Adrenal gland (tissue), 12 donors: ENCODE data around the gene PPY. TPM values are rescaled to one million over a fixed set of nuclear protein-coding genes. Genes with fewer than 3 reads are reported as not detected.

Experiments used
- DNase-seq, 7 donors: peaks; one replicate each; pipeline ENCODE4 v3.0.0-alpha.2; 2019 to 2020
- H3K27ac ChIP-seq, 5 donors: fragments of 200-600 bp; sonication (generic) in 4 of 5; 1 replicate in 3 of 5; 2 replicates in 2 of 5; pipeline versions ENCODE4 v1.5.1 to v1.8.0; 2016 to 2020; ENCODE audit warnings: mild to moderate bottlenecking in 1 of 5
- H3K27me3 ChIP-seq: fragments of 200-600 bp; 2 replicates; pipeline ENCODE4 v1.8.0; 2021
- H3K36me3 ChIP-seq, 2 donors: fragments of 200-600 bp; replicated peaks in 1 of 2; 1 replicate in 1 of 2; 2 replicates in 1 of 2; pipeline versions ENCODE4 v1.5.1 to v1.8.0; 2018 to 2022
- H3K4me1 ChIP-seq, 2 donors: fragments of 200-600 bp; replicated peaks in 1 of 2; 1 replicate in 1 of 2; 2 replicates in 1 of 2; pipeline versions ENCODE4 v1.5.1 to v1.8.0; 2018 to 2021
- H3K4me3 ChIP-seq, 4 donors: fragments of 200-600 bp; sonication (generic) in 3 of 4; one replicate each; pipeline ENCODE4 v1.5.1; 2016 to 2018
- H3K9me3 ChIP-seq, 3 donors: fragments of 200-600 bp; sonication (generic) in 1 of 3; replicated peaks in 1 of 3; 1 replicate in 2 of 3; 2 replicates in 1 of 3; pipeline versions ENCODE4 v1.5.1 to v1.8.0; 2016 to 2021
- POLR2A ChIP-seq, 2 donors: fragments of 450-650 bp; IDR thresholded peaks; one replicate each; pipeline ENCODE4 v1.6.1; 2017; ENCODE audit warnings: antibody characterized with exemption in 2 of 2, mild to moderate bottlenecking in 2 of 2, moderate library complexity in 1 of 2
- WGBS, 4 donors: extraction: QIAGEN DNeasy Blood & Tissue Kit in 2 of 4; methylation state at CpG; one replicate each; pipeline versions ENCODE4 v1.1.5 to v1.1.7; 2013 to 2017; 5-methylcytosine and 5-hydroxymethylcytosine counted together
- intact Hi-C, 2 donors: fragments of 100-400 bp; cut with DNase I; formaldehyde crosslinking; loops; one replicate each; pipeline versions ENCODE4 v1.14.1 to v1.15.0; 2022 to 2023
- polyA plus RNA-seq, 3 donors: library from polyadenylated mRNA; stranded (reverse); fragments of 200-250 nt in 2 of 3; fragments of 350-450 nt in 1 of 3; fragmentation: Illumina TruSeq in 1 of 3; extraction: RNeasy Lipid Tissue Mini Kit (QIAGEN cat#74804) in 1 of 3; gene quantifications; one replicate each; pipeline ENCODE4 v1.2.3, GENCODE V29; 2013 to 2014
- total RNA-seq, 9 donors: library from RNA; depleted of rRNA in 4 of 9; stranded (reverse); fragments of >200 nt in 4 of 9; fragments of 120-200 nt in 1 of 9; fragmentation: NEBNext Ultra II Directional in 1 of 9; extraction: Animal tissue kit (Norgen Biotek cat#: 25700) in 1 of 9; gene quantifications; one replicate each; pipeline versions ENCODE4 v1.1.0 to v1.2.4, GENCODE V29; 2013 to 2023
- TF ChIP-seq, protein P1 (sequence below), 6 experiments: fragments of 450-650 bp in 4 of 6; fragments of 200-600 bp in 2 of 6; sonication (generic) in 1 of 6; IDR thresholded peaks; 1 replicate in 5 of 6; 2 replicates in 1 of 6; pipeline versions ENCODE4 v1.5.1 to v1.8.0; 2016 to 2021; ENCODE audit warnings: antibody characterized with exemption in 6 of 6, mild to moderate bottlenecking in 2 of 6, moderate library complexity in 1 of 6
- donor health status: healthy with polysubstance abuse.
- donor health status: Bipolar disorder and iron deficiency.
- donor health status: DM: yes; HTN: yes; CAD: no.
- donor health status: DM: no; HTN: no; CAD: no.
- donor health status: DM: no; HTN: no; CAD: no.
- donor health status: DM: yes; HTN: yes; CAD: no.

The PPY gene
- total and polyA plus RNA-seq, 12 donors, result not detected

DNA sequence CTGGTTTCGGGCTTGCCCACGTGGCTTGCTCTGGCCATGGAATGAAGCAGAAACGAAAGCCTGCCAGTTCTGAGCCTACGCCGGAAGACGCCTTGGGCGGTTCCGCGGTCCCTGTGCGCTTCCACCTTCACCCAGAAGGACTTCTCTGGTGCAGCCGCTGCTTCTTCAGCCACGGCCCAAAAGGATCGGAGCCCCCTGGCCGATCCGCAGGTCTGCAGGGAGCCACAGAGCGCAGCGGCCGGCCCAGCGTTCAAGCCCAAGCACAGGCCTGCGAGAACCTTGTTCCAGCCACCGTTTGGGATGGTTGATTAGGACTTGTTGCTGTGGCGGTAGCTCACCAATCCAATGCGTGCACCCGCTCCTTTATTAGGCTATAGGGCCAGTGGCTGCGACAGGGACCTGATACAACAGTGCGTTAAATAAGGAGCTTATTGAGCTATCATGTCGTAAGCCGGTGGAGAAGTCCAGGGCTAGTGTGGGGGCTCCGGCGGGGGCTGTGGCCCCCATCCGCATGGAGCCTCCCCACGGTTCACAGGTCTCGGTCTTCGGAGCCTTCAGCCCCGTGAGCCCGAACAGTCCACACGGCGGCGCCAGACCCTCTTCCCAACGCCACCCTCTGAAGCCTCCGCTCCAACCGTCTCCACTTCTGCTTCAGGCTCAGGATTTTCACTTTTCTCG is 24.8 kb downstream of the PPY start:
- Histone ChIP-seq H3K27me3 (peaks cover 4% of the 10 kb centered on the region), H3K27ac (no peak overlapping the region), H3K9me3 (no peaks in the 10 kb centered on the region), H3K4me1 (no peaks in the 10 kb centered on the region), H3K4me3 (peak overlapping the region in 1 of 4 donors; percentile 32), H3K36me3 (no peaks in the 10 kb centered on the region)
- DNase-seq, result peak in 2 of 7 donors; percentile 28 to 30
- intact Hi-C loops, result no loop called here
- WGBS, 4 donors, result 18 to 28% (median 23%) methylated on average over 27 to 43 of the region's 43 CpGs
- TF ChIP-seq, protein P1, sequence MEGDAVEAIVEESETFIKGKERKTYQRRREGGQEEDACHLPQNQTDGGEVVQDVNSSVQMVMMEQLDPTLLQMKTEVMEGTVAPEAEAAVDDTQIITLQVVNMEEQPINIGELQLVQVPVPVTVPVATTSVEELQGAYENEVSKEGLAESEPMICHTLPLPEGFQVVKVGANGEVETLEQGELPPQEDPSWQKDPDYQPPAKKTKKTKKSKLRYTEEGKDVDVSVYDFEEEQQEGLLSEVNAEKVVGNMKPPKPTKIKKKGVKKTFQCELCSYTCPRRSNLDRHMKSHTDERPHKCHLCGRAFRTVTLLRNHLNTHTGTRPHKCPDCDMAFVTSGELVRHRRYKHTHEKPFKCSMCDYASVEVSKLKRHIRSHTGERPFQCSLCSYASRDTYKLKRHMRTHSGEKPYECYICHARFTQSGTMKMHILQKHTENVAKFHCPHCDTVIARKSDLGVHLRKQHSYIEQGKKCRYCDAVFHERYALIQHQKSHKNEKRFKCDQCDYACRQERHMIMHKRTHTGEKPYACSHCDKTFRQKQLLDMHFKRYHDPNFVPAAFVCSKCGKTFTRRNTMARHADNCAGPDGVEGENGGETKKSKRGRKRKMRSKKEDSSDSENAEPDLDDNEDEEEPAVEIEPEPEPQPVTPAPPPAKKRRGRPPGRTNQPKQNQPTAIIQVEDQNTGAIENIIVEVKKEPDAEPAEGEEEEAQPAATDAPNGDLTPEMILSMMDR (IDR thresholded peaks at IDR 0.05), result peak in 4 of 6 experiments; percentile 8 to 44 (median 24)
- TF ChIP-seq POLR2A (IDR thresholded peaks at IDR 0.05), result no peak

GRCh38 chr17:43917016-43917347 is 25.3 kb downstream of the PPY start:
- no peak for DNase-seq
- Histone ChIP-seq H3K4me3 (no peak overlapping the region), H3K27ac (no peak overlapping the region), H3K27me3 (peaks cover 4% of the 10 kb centered on the region), H3K4me1 (no peaks in the 10 kb centered on the region), H3K9me3 (no peaks in the 10 kb centered on the region), H3K36me3 (no peaks in the 10 kb centered on the region)
- TF ChIP-seq POLR2A (IDR thresholded peaks at IDR 0.05), result no peak
- TF ChIP-seq, protein P1 (IDR thresholded peaks at IDR 0.05), result no peak
- intact Hi-C loops, result no loop called here
- 65 to 75% (median 74%) methylated on average over 8 of the region's 8 CpGs for WGBS, 4 donors

DNA sequence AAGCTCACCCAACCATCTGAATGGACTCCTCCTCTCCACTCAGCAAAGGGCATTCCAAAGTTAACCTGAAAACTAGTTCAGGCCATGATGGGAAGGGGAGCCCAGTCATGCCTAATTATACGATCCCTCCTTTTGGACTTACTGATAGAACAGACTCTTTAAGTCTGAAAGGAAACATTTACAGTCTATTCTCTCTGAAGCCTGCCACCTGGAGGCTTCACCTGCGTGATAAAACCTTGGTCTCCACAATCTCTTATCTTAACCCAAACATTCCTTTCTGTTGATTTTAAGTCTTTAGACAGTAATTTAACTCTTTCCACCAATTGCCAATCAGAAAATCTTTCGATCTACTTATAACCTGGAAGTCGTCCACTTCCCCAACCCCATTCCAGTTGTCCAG is 25.9 kb downstream of the PPY start:
- Histone ChIP-seq H3K27me3 (peaks cover 4% of the 10 kb centered on the region), H3K27ac (no peak overlapping the region), H3K36me3 (no peaks in the 10 kb centered on the region), H3K4me3 (no peak overlapping the region), H3K9me3 (no peaks in the 10 kb centered on the region), H3K4me1 (no peaks in the 10 kb centered on the region)
- TF ChIP-seq POLR2A (IDR thresholded peaks at IDR 0.05), result no peak
- TF ChIP-seq, protein P1 (IDR thresholded peaks at IDR 0.05), result no peak
- no peak for DNase-seq
- intact Hi-C loops, result no loop called here
- 79 to 85% (median 82%) methylated on average over 4 of the region's 4 CpGs for WGBS, 4 donors

DNA sequence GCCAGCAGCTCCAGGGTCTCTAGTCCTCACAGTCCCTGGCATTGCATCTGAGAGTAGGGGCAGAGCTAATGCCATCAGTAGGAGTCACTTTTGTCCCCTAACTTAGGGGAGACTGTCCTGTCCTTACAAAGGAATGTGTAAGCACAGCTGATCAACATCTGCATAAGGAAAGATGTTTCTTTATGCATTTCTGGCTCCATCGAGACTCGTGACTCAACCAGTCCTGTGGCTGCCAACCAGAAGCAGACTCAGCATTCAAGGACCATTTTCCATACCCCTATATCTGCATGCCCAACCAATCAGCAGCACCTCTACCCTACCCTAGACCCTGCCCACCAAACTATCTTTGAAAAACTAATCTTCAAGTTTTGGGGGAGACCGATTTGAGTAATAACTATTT is 26.7 kb downstream of the PPY start:
- H3K27me3 ChIP-seq, result peaks cover 4% of the 10 kb centered on the region
- no peak overlapping the region for H3K27ac ChIP-seq
- no peaks in the 10 kb centered on the region for H3K36me3 ChIP-seq
- WGBS, 4 donors, result 69 to 82% (median 79%) methylated on average over 3 of the region's 3 CpGs
- TF ChIP-seq POLR2A (IDR thresholded peaks at IDR 0.05), result no peak
- TF ChIP-seq, protein P1 (IDR thresholded peaks at IDR 0.05), result no peak
- no peak overlapping the region for H3K4me3 ChIP-seq
- intact Hi-C loops, result no loop called here
- H3K4me1 ChIP-seq, result no peaks in the 10 kb centered on the region
- no peaks in the 10 kb centered on the region for H3K9me3 ChIP-seq
- no peak for DNase-seq
